Islet precursor cell (in vitro differentiated cells): ENCODE results near the gene SPCS3.

Source experiments
- DNase-seq: peaks from one replicate; pipeline ENCODE4 v3.0.0-alpha.2; 2018

SPCS3 gene

DNA sequence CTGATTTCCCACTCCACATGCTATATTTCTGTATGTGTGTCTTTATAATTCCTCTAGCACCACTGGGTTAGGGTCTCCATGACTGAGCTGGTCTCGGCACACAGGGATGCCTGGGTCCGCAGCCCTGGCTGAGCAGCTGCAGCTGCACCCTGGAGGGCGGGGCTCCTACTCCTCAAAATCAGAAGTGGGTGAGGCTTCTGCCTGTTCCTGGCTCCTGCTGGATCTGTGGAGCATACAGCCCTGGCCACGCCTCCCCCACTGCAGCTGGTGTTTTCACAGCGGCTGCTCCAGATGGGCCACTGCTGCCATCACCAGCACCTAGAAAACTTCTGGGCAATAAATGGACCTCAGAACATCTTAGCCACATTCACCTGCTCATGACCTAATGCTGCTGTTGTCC is 30.9 kb downstream of the SPCS3 start:
- no peak for DNase-seq

- DNase-seq, result no peak
Observed at GRCh38 chr4:176354884-176355283, 35.1 kb downstream of the SPCS3 start.

DNA sequence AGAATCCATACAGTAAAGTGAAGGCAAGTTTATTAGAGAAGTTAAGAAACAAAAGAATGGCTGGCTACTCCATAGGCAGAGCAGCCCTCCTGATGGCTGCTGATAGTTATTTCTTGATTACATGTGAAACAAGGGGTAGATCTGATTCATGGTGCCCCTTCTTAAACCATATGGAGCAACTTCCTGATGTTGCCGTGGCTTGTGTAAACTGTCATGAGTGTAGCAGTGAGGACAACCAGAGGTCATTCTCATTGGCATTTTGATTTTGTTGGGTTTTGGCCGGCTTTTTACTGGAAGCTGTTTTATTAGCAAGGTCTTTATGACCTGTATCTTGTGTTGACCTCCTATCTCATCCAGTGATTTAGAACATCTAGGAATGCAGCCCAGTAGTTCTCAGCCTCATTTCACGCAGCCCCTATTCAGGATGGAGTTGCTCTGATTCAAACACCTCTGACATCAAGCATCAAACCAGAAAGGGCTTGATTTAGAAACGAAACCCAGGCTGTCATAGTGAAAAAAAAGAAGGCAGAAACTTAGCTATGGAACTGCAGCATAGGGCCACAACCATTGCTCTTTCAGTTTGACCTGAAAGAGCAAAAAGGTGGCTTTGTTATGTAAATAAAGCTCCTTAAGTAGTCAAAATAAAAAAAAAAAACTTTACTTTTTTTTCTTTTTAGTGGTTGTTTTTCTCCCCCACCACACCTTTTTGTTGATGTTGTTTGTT is 37.8 kb downstream of the SPCS3 start:
- no peak for DNase-seq

DNA sequence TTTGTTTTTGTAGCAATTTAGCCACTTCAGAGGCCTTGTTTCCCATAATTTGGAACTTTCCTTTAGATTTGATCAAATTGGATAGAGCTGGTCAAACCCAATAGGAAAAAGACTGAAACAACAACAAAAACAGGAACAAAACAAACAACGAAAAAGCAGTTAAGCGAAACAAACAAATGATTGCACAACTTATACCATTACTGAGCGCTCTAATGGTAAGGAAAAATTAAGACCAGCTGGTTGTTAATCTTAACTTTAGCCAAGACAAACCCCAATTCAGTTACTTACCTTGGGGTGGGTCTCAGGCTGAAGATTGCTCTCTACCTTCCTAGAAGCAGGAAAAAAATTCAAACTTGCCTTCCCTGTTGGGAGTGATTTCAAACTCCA is 38.3 kb downstream of the SPCS3 start:
- DNase-seq, result no peak

DNA sequence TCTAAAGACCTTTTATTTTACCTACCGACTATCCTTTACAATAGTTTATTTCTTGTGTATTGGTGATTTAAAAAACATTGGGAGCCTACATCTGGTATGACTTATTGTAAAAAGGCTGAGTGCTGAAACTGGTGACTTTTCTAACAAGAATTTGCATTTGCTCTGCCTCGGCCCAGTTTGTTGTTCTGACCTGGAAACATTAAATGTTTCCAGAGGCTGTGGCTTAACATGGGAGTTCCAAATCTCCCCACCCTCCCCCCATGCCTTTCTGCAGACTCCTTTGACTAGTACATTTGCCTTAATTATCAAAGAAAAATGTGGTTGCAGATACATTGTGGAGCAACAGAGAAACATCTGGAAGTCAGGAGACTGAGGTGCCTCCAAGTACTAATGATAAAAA is 39.8 kb downstream of the SPCS3 start:
- no peak for DNase-seq

DNA sequence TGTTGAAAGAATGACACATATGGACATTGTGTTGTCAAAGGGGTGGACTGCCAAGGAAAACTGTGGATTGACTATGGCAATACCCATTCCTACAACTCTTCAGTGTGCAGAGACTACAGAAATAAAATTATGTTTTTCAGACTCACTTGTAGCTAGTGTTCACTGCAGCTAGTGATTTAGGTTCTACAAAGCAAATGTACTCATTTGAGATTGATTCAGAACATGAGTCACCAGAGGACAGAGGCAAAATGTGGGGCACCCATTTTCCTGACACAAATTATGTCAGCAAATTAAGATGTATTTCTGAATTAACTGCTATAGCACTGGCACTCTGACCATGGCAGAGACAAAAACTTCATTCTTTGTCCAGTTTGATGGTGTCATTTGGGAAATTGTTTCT is 40.7 kb downstream of the SPCS3 start:
- no peak for DNase-seq

GRCh38 chr4:176363072-176363471 is 43.3 kb downstream of the SPCS3 start:
- DNase-seq, result no peak

DNA sequence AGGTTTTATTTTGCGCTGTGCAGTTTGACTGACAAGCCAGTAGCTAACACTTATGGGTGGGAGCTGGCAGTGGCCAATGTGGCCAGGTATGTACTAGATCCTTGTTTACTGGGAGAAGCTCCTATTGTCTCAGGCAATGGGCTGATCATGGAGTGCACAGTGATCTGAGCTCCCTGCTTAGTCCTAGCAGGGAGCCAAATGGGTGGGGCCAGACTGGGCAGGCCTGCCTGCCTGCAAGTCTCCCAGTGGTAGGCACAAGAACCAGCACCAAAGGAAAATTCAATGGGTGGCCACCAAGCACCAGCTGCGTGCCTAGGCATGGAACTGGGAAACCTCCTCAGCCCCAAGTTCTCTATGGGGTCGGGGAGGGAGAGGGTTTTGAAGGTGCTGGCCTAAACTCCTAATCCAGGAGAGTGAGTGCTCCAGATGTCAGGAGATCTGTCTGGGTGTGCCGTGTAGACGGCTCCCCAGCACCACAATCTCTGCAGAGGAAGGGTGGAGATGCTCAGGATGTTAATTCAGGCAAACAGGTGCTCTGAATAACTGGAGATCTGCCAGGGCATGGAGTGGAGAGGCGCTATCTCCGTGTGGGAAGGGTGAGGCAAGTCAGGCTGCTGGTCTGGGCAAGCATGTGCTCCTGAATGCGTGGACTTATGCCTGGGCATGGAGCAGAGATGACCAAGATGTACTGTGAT is 48.2 kb downstream of the SPCS3 start:
- DNase-seq, result no peak

DNA sequence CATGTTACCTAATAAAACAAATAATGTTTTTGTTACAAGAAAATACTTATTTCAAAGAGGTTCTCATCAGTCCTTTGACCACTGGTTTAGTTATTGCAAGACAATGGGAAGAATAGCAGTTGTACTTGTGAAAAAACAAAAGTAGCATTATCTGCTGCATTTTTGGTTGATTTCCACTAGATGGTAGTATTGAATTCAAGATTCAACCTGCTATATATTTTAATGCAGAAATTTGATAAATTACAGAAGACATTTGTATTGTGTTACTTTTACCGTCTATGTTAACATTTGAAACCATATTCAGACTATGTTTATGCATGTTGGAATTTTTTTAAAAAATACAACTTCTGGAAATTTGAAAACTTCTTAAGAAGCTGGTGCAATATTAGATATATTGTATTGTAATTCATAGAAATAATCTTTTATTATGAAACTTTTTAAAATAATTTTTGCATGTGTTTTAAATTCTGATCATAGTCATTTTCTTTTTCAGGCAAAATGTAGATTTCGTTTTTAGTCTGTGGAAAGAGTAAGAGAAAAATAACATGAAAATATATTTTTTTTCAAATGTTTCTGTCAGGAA is 56.4 kb downstream of the SPCS3 start:
- no peak for DNase-seq

DNA sequence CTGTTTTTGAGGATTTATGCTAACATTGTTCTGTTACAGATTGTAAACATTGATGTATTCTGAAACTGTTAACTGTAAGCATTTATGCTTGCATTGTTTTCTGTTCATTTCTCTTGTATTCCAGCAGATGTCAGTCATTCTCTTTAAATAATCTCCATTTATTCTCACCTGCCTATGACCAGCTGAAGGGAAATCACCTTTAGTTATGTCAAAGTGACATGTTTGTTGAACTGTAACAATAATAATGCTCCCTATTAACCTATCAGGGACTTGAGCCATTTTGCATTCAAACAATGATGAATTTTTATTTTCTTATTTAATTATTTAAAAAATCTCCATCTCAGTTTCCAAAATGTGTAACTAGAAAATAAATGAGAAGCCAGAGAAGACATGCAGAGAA is 58.0 kb downstream of the SPCS3 start:
- DNase-seq, result no peak

GRCh38 chr4:176380352-176381157 is 60.8 kb downstream of the SPCS3 start:
- no peak for DNase-seq
